GM13977 (cell line): ENCODE data around the gene SHROOM1.

ENCODE experiments used
- DNase-seq: peaks from one replicate; pipeline ENCODE4 v3.0.0; 2012; ENCODE audit warnings: low spot score
- CTCF ChIP-seq: IDR thresholded peaks from 2 replicates; pipeline ENCODE4 v1.5.1; 2012; ENCODE audit warnings: mild to moderate bottlenecking, control low read depth; ENCODE audit not compliant: insufficient read depth; ENCODE audit errors: extremely low read depth, missing control alignments
- in situ Hi-C: fragments of 300-500 bp; cut with MboI; formaldehyde crosslinking; loops from one replicate; pipeline ENCODE4 v1.12.0; 2022; ENCODE audit warnings: low sequenced_read_pairs, low pct_unique_long_range_greater_than_20kb, mixed read lengths, inconsistent platforms; ENCODE audit not compliant: unreplicated experiment

The SHROOM1 gene

GRCh38 chr5:132815454-132815853 is 15.0 kb downstream of the SHROOM1 start:
- in situ Hi-C loops, result no loop called here

GRCh38 chr5:132814503-132815294 is 15.7 kb downstream of the SHROOM1 start:
- no peak for TF ChIP-seq CTCF
- no peak for DNase-seq
- in situ Hi-C loops, result no loop called here

More at GRCh38 chr5:132815454-132815853, 15.0 kb downstream of the SHROOM1 start:
- TF ChIP-seq CTCF, result no peak
- no peak for DNase-seq

- TF ChIP-seq CTCF, result no peak
- peak; percentile 68 for DNase-seq
- in situ Hi-C loops, result no loop called here
Measured at GRCh38 chr5:132813599-132814502, 16.6 kb downstream of the SHROOM1 start.

GRCh38 chr5:132812781-132813598 is 17.5 kb downstream of the SHROOM1 start, which contains the start of gene SOWAHA:
Gene SOWAHA (plus strand): TSS chr5:132813302. CDS start chr5:132813622, 320 bp downstream.
- in situ Hi-C loops, result no loop called here
- peak; percentile 50 for DNase-seq
- TF ChIP-seq CTCF, result no peak

GRCh38 chr5:132812123-132812765 is 18.2 kb downstream of the SHROOM1 start:
- in situ Hi-C loops, result no loop called here
- TF ChIP-seq CTCF, result no peak
- DNase-seq, result no peak
